ENCODE data around the gene ZNF670. TPM values are rescaled to one million over a fixed set of nuclear protein-coding genes. Genes with fewer than 3 reads are reported as not detected.

ZNF670 gene
- total RNA-seq, 1 experiment from 2014 or later = 13.9 TPM

DNA sequence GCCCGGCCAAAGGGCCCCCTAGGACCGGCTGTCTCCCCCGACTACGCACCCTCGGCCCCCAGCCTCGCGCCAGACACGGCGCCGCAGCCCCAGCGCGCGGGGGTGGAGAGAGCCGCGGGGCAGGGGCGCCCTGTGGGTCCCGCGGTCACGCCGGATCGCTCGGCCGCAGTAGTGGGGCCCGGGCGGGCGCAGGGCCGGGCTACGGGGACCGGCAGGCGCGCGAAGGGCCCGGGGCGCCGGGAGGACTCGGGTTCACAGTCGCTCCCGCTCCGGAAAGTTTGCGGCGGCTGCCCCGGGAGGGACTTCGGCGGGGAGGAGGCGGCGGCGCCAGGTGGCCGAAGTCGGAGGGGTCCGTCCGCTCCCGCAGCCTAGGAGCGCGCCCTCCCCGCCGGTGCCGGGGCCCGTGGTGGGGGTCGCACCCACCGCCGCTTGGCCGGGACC lies 32.7 kb upstream of the ZNF670 start:
- Mint-ChIP-seq H3K9me3 (peaks cover 0 to 3% of the 10 kb centered on the region in 2 experiments; a peak in 4 of 5 replicates), H3K36me3 (ENCODE audit: insufficient read depth in 1 of 3, low read depth in 3 of 3) (peaks cover 0 to 4% (median 0%) of the 10 kb centered on the region in 3 experiments; a peak in 3 of 7 replicates), H3K4me1 (peaks cover 5 to 11% of the 10 kb centered on the region in 2 experiments), H3K27me3 (ENCODE audit: low read depth) (peaks cover 53% of the 10 kb centered on the region), H3K4me3 (peak overlapping the region; percentile 54 to 77), H3K27ac (no peak overlapping the region)
- peak overlapping the region; percentile 55 for H3K4me2 ChIP-seq (ENCODE audit: insufficient read depth, insufficient read length, low read length)
- no peak overlapping the region for H3K4ac ChIP-seq (ENCODE audit: low read depth, low read length)
- no peak for TF ChIP-seq CTCF (conservative IDR thresholded peaks at IDR 0.05)
- no peak overlapping the region for H3K23ac ChIP-seq (ENCODE audit: insufficient read length, low read depth, low read length)
- no peak overlapping the region for H2AK5ac ChIP-seq (ENCODE audit: insufficient read length, low read length)
- no peak overlapping the region for H2BK20ac ChIP-seq (ENCODE audit: low read depth, low read length, poor library complexity, severe bottlenecking)
- H3K9me3 ChIP-seq (ENCODE audit: control insufficient read depth, low read depth, low read length) = no peaks in the 10 kb centered on the region
- peaks cover 4% of the 10 kb centered on the region; the same call in 1 of the 2 replicates for H3K27me3 ChIP-seq (ENCODE audit: insufficient read depth, low read length)
- no peak overlapping the region for H2BK120ac ChIP-seq (ENCODE audit: low read depth, low read length, poor library complexity, severe bottlenecking)
- no peaks in the 10 kb centered on the region for H3K79me1 ChIP-seq (ENCODE audit: insufficient read depth, low read depth, low read length, poor library complexity, severe bottlenecking)
- no peak overlapping the region for H3K56ac ChIP-seq (ENCODE audit: insufficient read length, low read depth, low read length)
- DNase-seq = peak; percentile 47
- no CpG with 5 or more reads among the region's 62 CpGs for whole genome bisulfite sequencing (ENCODE audit: extremely low coverage, insufficient read length, low lambda C conversion rate)
- H4K91ac ChIP-seq (ENCODE audit: insufficient read length, low read depth, low read length) = no peak overlapping the region
- H2AFZ ChIP-seq (ENCODE audit: low read length) = no peak overlapping the region
- no peak overlapping the region for H2BK5ac ChIP-seq (ENCODE audit: insufficient read length, low read length)
- no peaks in the 10 kb centered on the region for H3K79me2 ChIP-seq (ENCODE audit: insufficient read depth, low read length)
- H3K14ac ChIP-seq (ENCODE audit: insufficient read depth, low read length) = peak overlapping the region; percentile 51; the same call in 1 of the 2 replicates
- no peak overlapping the region for H3K9ac ChIP-seq (ENCODE audit: extremely low read depth, insufficient read length, low read length)
- H3K18ac ChIP-seq (ENCODE audit: insufficient read length, low read depth, low read length) = no peak overlapping the region
- H4K5ac ChIP-seq (ENCODE audit: insufficient read length, low read depth, low read length) = no peak overlapping the region
- H2BK12ac ChIP-seq (ENCODE audit: insufficient read length, low read depth, low read length) = no peak overlapping the region
- H3K4me1 ChIP-seq (ENCODE audit: insufficient read depth, low read length) = no peaks in the 10 kb centered on the region; the same call in 1 of the 2 replicates
- H3K23me2 ChIP-seq (ENCODE audit: insufficient read length, low read depth, low read length, poor library complexity, severe bottlenecking) = peaks cover 8% of the 10 kb centered on the region
- no peak overlapping the region for H4K8ac ChIP-seq (replicated peaks; ENCODE audit: insufficient read length, low read depth, low read length)
- H4K20me1 ChIP-seq (ENCODE audit: control insufficient read depth, insufficient read depth, insufficient read length) = no peaks in the 10 kb centered on the region
- no peak overlapping the region for H3K27ac ChIP-seq (ENCODE audit: insufficient read length, low read depth, low read length)
- no peak overlapping the region for H3T11ph ChIP-seq (ENCODE audit: low read length)
- H2BK15ac ChIP-seq (ENCODE audit: low read depth, low read length) = no peak overlapping the region; the same call in 1 of the 2 replicates
